K562 (cell line): Measurements from ENCODE around the gene DHODH. TPM values are rescaled to one million over a fixed set of nuclear protein-coding genes. Genes with fewer than 3 reads are reported as not detected.

Experiments used
- GABPB1 ChIP-seq: sonication (generic); formaldehyde crosslinking; IDR thresholded peaks from 2 replicates; pipeline ENCODE4 v1.8.0; 2022; ENCODE audit warnings: mild to moderate bottlenecking, missing genetic modification reagents
- NFE2L1 ChIP-seq: fragments of 450-650 bp; IDR thresholded peaks from 2 replicates; pipeline ENCODE4 v1.6.1; 2016; ENCODE audit warnings: missing genetic modification characterization, low read depth, mild to moderate bottlenecking, missing compliant biosample characterization, moderate library complexity, borderline replicate concordance
- RUNX1 ChIP-seq: sonication (generic); IDR thresholded peaks from 2 replicates; pipeline ENCODE4 v1.6.1; 2016; ENCODE audit warnings: antibody characterized with exemption, low read depth
- ZNF766 ChIP-seq: fragments of 200-800 bp; sonication (Bioruptor generic); conservative IDR thresholded peaks from 2 replicates; pipeline ENCODE4 v1.6.1; 2016; ENCODE audit warnings: missing genetic modification characterization, missing compliant biosample characterization
- polyA plus RNA-seq, 8 experiments: library from polyadenylated mRNA; depleted of rRNA in 4 of 8; stranded (reverse) in 5 of 8; unstranded in 3 of 8; fragments of >200 nt; fragmentation: Nextera tagmentation in 2 of 8; fragmentation: Illumina TruSeq in 1 of 8; extraction: Ambion mirVana in 2 of 8; extraction: Trizol in 1 of 8; gene quantifications; 2 replicates each; pipeline versions ENCODE4 v1.2.1 to v1.2.3, GENCODE V29; 2011 to 2014; ENCODE audit warnings: inconsistent platforms in 1 of 8, missing spikeins in 1 of 8
- total RNA-seq, 7 experiments: library from RNA; depleted of rRNA in 6 of 7; stranded (reverse); fragments of >200 nt in 6 of 7; fragmentation: Illumina TruSeq in 2 of 7; extraction: Trizol in 2 of 7; gene quantifications; 2 replicates each; pipeline versions ENCODE4 v1.2.1 to v1.2.3, GENCODE V29; 2011 to 2021; ENCODE audit warnings: low replicate concordance in 1 of 7
- TF ChIP-seq, protein P1 (sequence below): fragments of 450-650 bp; IDR thresholded peaks from 2 replicates; pipeline ENCODE4 v1.6.1; 2016; ENCODE audit warnings: mild to moderate bottlenecking
- TF ChIP-seq, protein P2 (sequence below): fragments of 250-450 bp; sonication (Bioruptor Pico); IDR thresholded peaks from 2 replicates; pipeline ENCODE4 v1.8.0; 2021; ENCODE audit warnings: moderate library complexity, mild to moderate bottlenecking, inconsistent platforms

Gene DHODH
- total and polyA plus RNA-seq, 9 of the 15 experiments (the other 6 are each of a cell fraction or from before 2014, with no cell fraction given) = 4.3 to 19.9 (median 12.7) TPM

DNA sequence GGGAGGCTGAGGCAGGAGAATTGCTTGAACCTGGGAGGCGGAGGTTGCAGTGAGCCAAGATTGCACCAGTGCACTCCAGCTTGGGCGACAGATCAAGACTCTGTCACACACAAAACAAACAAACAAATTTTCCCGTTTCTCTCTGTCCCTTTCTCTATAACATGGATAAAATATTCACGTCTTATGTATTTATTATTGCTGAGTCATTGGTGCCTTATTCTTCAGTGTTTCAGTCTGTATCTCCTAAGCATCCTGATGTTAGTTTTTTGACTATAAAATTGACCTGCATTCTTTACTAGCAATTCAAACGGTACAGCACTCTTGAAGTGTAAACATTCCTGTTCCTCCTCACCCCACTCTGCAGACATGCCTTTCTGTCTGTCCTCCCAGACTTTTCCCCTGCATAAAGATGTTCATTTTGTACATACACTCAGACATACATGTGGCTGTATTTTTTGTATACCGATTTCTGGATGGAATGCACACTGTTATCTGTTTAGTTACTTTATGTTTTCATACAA is 16.4 kb downstream of the DHODH start (continued):
- TF ChIP-seq ZNF766 (CRISPR knock-in tag) = no peak
- TF ChIP-seq, protein P1, sequence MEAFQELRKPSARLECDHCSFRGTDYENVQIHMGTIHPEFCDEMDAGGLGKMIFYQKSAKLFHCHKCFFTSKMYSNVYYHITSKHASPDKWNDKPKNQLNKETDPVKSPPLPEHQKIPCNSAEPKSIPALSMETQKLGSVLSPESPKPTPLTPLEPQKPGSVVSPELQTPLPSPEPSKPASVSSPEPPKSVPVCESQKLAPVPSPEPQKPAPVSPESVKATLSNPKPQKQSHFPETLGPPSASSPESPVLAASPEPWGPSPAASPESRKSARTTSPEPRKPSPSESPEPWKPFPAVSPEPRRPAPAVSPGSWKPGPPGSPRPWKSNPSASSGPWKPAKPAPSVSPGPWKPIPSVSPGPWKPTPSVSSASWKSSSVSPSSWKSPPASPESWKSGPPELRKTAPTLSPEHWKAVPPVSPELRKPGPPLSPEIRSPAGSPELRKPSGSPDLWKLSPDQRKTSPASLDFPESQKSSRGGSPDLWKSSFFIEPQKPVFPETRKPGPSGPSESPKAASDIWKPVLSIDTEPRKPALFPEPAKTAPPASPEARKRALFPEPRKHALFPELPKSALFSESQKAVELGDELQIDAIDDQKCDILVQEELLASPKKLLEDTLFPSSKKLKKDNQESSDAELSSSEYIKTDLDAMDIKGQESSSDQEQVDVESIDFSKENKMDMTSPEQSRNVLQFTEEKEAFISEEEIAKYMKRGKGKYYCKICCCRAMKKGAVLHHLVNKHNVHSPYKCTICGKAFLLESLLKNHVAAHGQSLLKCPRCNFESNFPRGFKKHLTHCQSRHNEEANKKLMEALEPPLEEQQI = no peak
- no peak for TF ChIP-seq GABPB1
- no peak for TF ChIP-seq RUNX1
- TF ChIP-seq, protein P2, sequence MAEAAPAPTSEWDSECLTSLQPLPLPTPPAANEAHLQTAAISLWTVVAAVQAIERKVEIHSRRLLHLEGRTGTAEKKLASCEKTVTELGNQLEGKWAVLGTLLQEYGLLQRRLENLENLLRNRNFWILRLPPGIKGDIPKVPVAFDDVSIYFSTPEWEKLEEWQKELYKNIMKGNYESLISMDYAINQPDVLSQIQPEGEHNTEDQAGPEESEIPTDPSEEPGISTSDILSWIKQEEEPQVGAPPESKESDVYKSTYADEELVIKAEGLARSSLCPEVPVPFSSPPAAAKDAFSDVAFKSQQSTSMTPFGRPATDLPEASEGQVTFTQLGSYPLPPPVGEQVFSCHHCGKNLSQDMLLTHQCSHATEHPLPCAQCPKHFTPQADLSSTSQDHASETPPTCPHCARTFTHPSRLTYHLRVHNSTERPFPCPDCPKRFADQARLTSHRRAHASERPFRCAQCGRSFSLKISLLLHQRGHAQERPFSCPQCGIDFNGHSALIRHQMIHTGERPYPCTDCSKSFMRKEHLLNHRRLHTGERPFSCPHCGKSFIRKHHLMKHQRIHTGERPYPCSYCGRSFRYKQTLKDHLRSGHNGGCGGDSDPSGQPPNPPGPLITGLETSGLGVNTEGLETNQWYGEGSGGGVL (CRISPR knock-in tag) = no peak
- peak; percentile 76 for TF ChIP-seq NFE2L1 (tag)
